GM12878 (cell line): ENCODE data around the gene MAPK1IP1L. TPM values are rescaled to one million over a fixed set of nuclear protein-coding genes. Genes with fewer than 3 reads are reported as not detected.

ENCODE experiments used
- ATAC-seq: fragments of 200-7000 bp; cut with Tn5 transposase; 3 replicates; pipeline ENCODE4 v1.9.1; 2020; ENCODE audit warnings: mild to moderate bottlenecking, moderate library complexity
- BruUV-seq: library from RNA; stranded (reverse); fragments of 400-500 nt; replicated peaks from 2 replicates; lab custom pipeline; 2021; lab: Mats Ljungman, UMichigan
- CTCF ChIA-PET: fragments of 300-600 bp; sonication (Branson Sonifier 250); formaldehyde crosslinking; extraction: SDS; loops from one replicate; lab custom pipeline; 2021; ENCODE audit warnings: inconsistent platforms; lab: Yijun Ruan, JAX
- POLR2A ChIA-PET: fragments of 350-600 bp; formaldehyde crosslinking; extraction: SDS; loops from one replicate; lab custom pipeline; 2021; ENCODE audit warnings: inconsistent platforms; lab: Charles Lee
- RAD21 ChIA-PET: fragments of 300-600 bp; sonication (Branson Sonifier 250); formaldehyde crosslinking; loops from one replicate; lab custom pipeline; 2023; ENCODE audit warnings: antibody characterized with exemption; ENCODE audit not compliant: unreplicated experiment; lab: Charles Lee
- SMC1A ChIA-PET: fragments of 300-600 bp; sonication (Branson Sonifier 250); formaldehyde crosslinking; loops from one replicate; lab custom pipeline; 2023; ENCODE audit not compliant: unreplicated experiment, uncharacterized antibody; lab: Charles Lee
- DNase-seq: peaks from one replicate; pipeline ENCODE4 v3.0.0-alpha.2; 2011; ENCODE audit warnings: low read depth, low spot score
- FAIRE-seq: peaks from 3 replicates; lab custom pipeline; 2011; peaks lifted over from hg19 to GRCh38; lab: Jason Lieb, UNC
- H2AFZ ChIP-seq: 2 replicates; pipeline ENCODE4 v1.6.0; 2011; ENCODE audit warnings: low read depth, low read length, control low read depth; ENCODE audit not compliant: control insufficient read depth
- H3K27ac ChIP-seq: 2 replicates; pipeline ENCODE4 v1.5.1; 2011; ENCODE audit warnings: control low read depth; ENCODE audit not compliant: control insufficient read depth, insufficient read depth
- H3K27me3 ChIP-seq, 2 experiments: replicated peaks in 1 of 2; 2 replicates each; pipeline versions ENCODE4 v1.6.0 to v1.6.1; 2011; ENCODE audit warnings: low read length in 1 of 2; ENCODE audit not compliant: control insufficient read depth in 2 of 2, insufficient read depth in 2 of 2
- H3K36me3 ChIP-seq, 2 experiments: 2 replicates each; pipeline ENCODE4 v1.5.1; 2011; ENCODE audit warnings: low read length in 1 of 2; ENCODE audit not compliant: control insufficient read depth in 2 of 2, insufficient read depth in 2 of 2
- H3K4me1 ChIP-seq: 2 replicates; pipeline ENCODE4 v1.6.1; 2011; ENCODE audit warnings: mild to moderate bottlenecking, low read length, moderate library complexity, mixed read lengths; ENCODE audit not compliant: control insufficient read depth, insufficient read depth
- H3K4me2 ChIP-seq: 2 replicates; pipeline ENCODE4 v1.6.0; 2011; ENCODE audit warnings: control low read depth; ENCODE audit not compliant: control insufficient read depth, insufficient read depth
- H3K4me3 ChIP-seq: fragments of 200-600 bp; sonication (generic); 2 replicates; pipeline ENCODE4 v1.5.1; 2016
- H3K79me2 ChIP-seq: 2 replicates; pipeline ENCODE4 v1.6.0; 2011; ENCODE audit warnings: low read length; ENCODE audit not compliant: control insufficient read depth, insufficient read depth
- H3K9ac ChIP-seq: 2 replicates; pipeline ENCODE4 v1.8.0; 2011; ENCODE audit warnings: low read length, control low read depth, mixed read lengths; ENCODE audit not compliant: control insufficient read depth, insufficient read depth
- H3K9me3 ChIP-seq: replicated peaks from 3 replicates; pipeline ENCODE4 v1.5.1; 2011; ENCODE audit warnings: mild to moderate bottlenecking, low read length; ENCODE audit not compliant: control insufficient read depth, insufficient read depth
- H4K20me1 ChIP-seq: 2 replicates; pipeline ENCODE4 v1.6.0; 2011; ENCODE audit not compliant: control insufficient read depth, insufficient read depth
- BMI1 ChIP-seq: fragments of 450-650 bp; IDR thresholded peaks from 2 replicates; pipeline ENCODE4 v1.6.1; 2016; ENCODE audit warnings: mild to moderate bottlenecking, moderate library complexity, borderline replicate concordance
- CHD1 ChIP-seq: IDR thresholded peaks from 2 replicates; pipeline ENCODE4 v1.6.1; 2012; ENCODE audit warnings: low read depth, low read length, improper control_type of control experiment
- CHD4 ChIP-seq: fragments of 200-600 bp; sonication (generic); IDR thresholded peaks from 2 replicates; pipeline ENCODE4 v1.6.1; 2016; ENCODE audit warnings: mild to moderate bottlenecking
- FOXM1 ChIP-seq: IDR thresholded peaks from 2 replicates; pipeline ENCODE4 v1.6.1; 2012; ENCODE audit warnings: low read depth, mild to moderate bottlenecking, inconsistent platforms, low read length, moderate library complexity
- HDGF ChIP-seq: fragments of 450-650 bp; IDR thresholded peaks from 2 replicates; pipeline ENCODE4 v1.6.1; 2016; ENCODE audit warnings: antibody characterized with exemption
- NFIC ChIP-seq: IDR thresholded peaks from 2 replicates; pipeline ENCODE4 v1.6.1; 2012; ENCODE audit warnings: low read depth, mild to moderate bottlenecking, inconsistent platforms, low read length, moderate library complexity
- NRF1 ChIP-seq: conservative IDR thresholded peaks from 2 replicates; pipeline ENCODE4 v1.6.1; 2011; ENCODE audit warnings: mild to moderate bottlenecking, low read depth, low read length, improper control_type of control experiment
- ZBED1 ChIP-seq: IDR thresholded peaks from 2 replicates; pipeline ENCODE4 v1.6.1; 2016; ENCODE audit warnings: borderline replicate concordance
- WGBS: methylation state at CpG from one replicate; pipeline ENCODE4 v1.1.6; 2016; ENCODE audit warnings: low lambda C conversion rate; ENCODE audit not compliant: insufficient replicate concordance, insufficient coverage; ENCODE audit errors: missing lambda C conversion rate; 5-methylcytosine and 5-hydroxymethylcytosine counted together
- in situ Hi-C: fragments of 300-500 bp; cut with MboI; formaldehyde crosslinking; loops from 9 replicates; pipeline ENCODE4 v1.14.3; 2018; ENCODE audit warnings: mixed read lengths
- intact Hi-C: fragments of 100-400 bp; cut with micrococcal nuclease; formaldehyde crosslinking; loops from one replicate; pipeline ENCODE4 v1.14.2; 2022; ENCODE audit not compliant: unreplicated experiment
- polyA plus RNA-seq, 11 experiments: library from polyadenylated mRNA; depleted of rRNA in 4 of 11; unstranded in 6 of 11; stranded (reverse) in 5 of 11; fragments of >200 nt; fragmentation: Nextera tagmentation in 4 of 11; fragmentation: Illumina TruSeq in 1 of 11; extraction: Ambion mirVana in 4 of 11; extraction: Trizol in 1 of 11; gene quantifications; 1 replicate in 1 of 11; 2 replicates in 10 of 11; pipeline versions ENCODE4 v1.2.1 to v1.2.3, GENCODE V29; 2011 to 2016; ENCODE audit warnings: inconsistent platforms in 2 of 11, missing spikeins in 2 of 11, low read depth in 1 of 11
- total RNA-seq, 4 experiments: library from RNA; depleted of rRNA in 3 of 4; stranded (reverse); fragments of >200 nt in 3 of 4; fragmentation: Illumina TruSeq in 1 of 4; extraction: Trizol in 1 of 4; gene quantifications; 2 replicates each; pipeline versions ENCODE4 v1.2.1 to v1.2.3, GENCODE V29; 2013 to 2021

The MAPK1IP1L gene
- total and polyA plus RNA-seq, 10 of the 15 experiments (the other 5 are each of a cell fraction or from before 2014, with no cell fraction given) = 44.6 to 117 (median 73.0) TPM

- no peak for TF ChIP-seq ZBED1
Measured at GRCh38 chr14:55074662-55075061, 23.2 kb downstream of the MAPK1IP1L start (continued).

- BruUV-seq = no TSS peak
- no peak for DNase-seq
- WGBS = 65% methylated on average over 3 of the region's 3 CpGs
- H3K4me1 ChIP-seq = peaks cover 54% of the 10 kb centered on the region
- no peak for TF ChIP-seq CHD4
- TF ChIP-seq HDGF = no peak
- no peak for TF ChIP-seq NFIC
- TF ChIP-seq NRF1 = no peak
- no peak for TF ChIP-seq BMI1
- TF ChIP-seq CHD1 = no peak
- TF ChIP-seq FOXM1 = no peak
- TF ChIP-seq, all 136 proteins: peak for 0
- Histone ChIP-seq H4K20me1 (no peaks in the 10 kb centered on the region), H3K4me2 (peak overlapping the region; percentile 79), H2AFZ (no peak overlapping the region; the same call in 1 of the 2 replicates), H3K79me2 (no peaks in the 10 kb centered on the region), H3K36me3 (no peaks in the 10 kb centered on the region), H3K9ac (no peak overlapping the region), H3K27ac (peak overlapping the region; percentile 83), H3K4me3 (no peak overlapping the region), H3K27me3 (no peaks in the 10 kb centered on the region), H3K9me3 (no peaks in the 10 kb centered on the region)
- ChIA-PET RAD21 (interaction anchor here (0.7 to 3.5 kb wide), 5 partner anchors 14 to 759 kb away, joined by 3 to 14 read pairs (median 6); partner anchors contain the start of gene MAPK1IP1L), CTCF (interaction anchor here (0.7 to 4.5 kb wide), 2 partner anchors 10 to 15 kb away, joined by 3 to 49 read pairs; no protein-coding TSS in a partner anchor), SMC1A (interaction anchor here (1.0 to 7.0 kb wide), 6 partner anchors 13 to 84 kb away, joined by 4 to 98 read pairs (median 4); partner anchors contain the start of gene MAPK1IP1L), POLR2A (interaction anchor here (0.7 to 2.9 kb wide), 6 partner anchors 10 to 24 kb away, joined by 3 to 12 read pairs (median 4); partner anchors contain the start of gene MAPK1IP1L)
- in situ Hi-C loops = no loop called here
- ATAC-seq = no peak
- FAIRE-seq = no peak
- intact Hi-C loops = loop anchor here (2.0 kb wide), 1 partner anchor 23 kb away; no protein-coding TSS in a partner anchor
Measured at GRCh38 chr14:55075628-55076175, 24.3 kb downstream of the MAPK1IP1L start.
